Thyroid gland (tissue), 4 donors: ENCODE data around the gene MESP1. TPM values are rescaled to one million over a fixed set of nuclear protein-coding genes. Genes with fewer than 3 reads are reported as not detected.

Source experiments
- DNase-seq, 2 donors: peaks; one replicate each; pipeline ENCODE4 v3.0.0-alpha.2; 2019
- H3K27ac ChIP-seq, 3 donors: fragments of 200-600 bp; sonication (generic); 1 replicate in 2 of 3; 2 replicates in 1 of 3; pipeline ENCODE4 v1.5.1; 2016 to 2019; ENCODE audit warnings: mild to moderate bottlenecking in 1 of 3, moderate library complexity in 1 of 3
- H3K27me3 ChIP-seq: fragments of 200-600 bp; sonication (generic); one replicate; pipeline ENCODE4 v1.5.1; 2019
- H3K36me3 ChIP-seq, 2 donors: fragments of 200-600 bp; sonication (generic); one replicate each; pipeline ENCODE4 v1.5.1; 2016 to 2019
- H3K4me1 ChIP-seq, 2 donors: fragments of 200-600 bp; sonication (generic); one replicate each; pipeline ENCODE4 v1.5.1; 2017 to 2019
- H3K4me3 ChIP-seq, 3 donors: fragments of 200-600 bp; sonication (generic); replicated peaks in 1 of 3; 1 replicate in 2 of 3; 2 replicates in 1 of 3; pipeline ENCODE4 v1.5.1; 2016; ENCODE audit warnings: mild to moderate bottlenecking in 1 of 3
- H3K9me3 ChIP-seq: fragments of 200-600 bp; sonication (generic); one replicate; pipeline ENCODE4 v1.5.1; 2017
- CTCF ChIP-seq, 6 experiments: fragments of 200-600 bp in 3 of 6; fragments of 450-650 bp in 3 of 6; sonication (generic) in 3 of 6; IDR thresholded peaks; one replicate each; pipeline ENCODE4 v1.5.1; 2016 to 2019; ENCODE audit warnings: antibody characterized with exemption in 6 of 6, mild to moderate bottlenecking in 2 of 6, inconsistent platforms in 1 of 6, moderate library complexity in 1 of 6
- POLR2A ChIP-seq, 2 donors: fragments of 450-650 bp; IDR thresholded peaks; one replicate each; pipeline ENCODE4 v1.6.1; 2017; ENCODE audit warnings: antibody characterized with exemption in 2 of 2, mild to moderate bottlenecking in 2 of 2, moderate library complexity in 1 of 2
- WGBS, 2 donors: methylation state at CpG; one replicate each; pipeline ENCODE4 v1.1.5; 2017; 5-methylcytosine and 5-hydroxymethylcytosine counted together
- intact Hi-C: fragments of 100-400 bp; cut with DNase I; formaldehyde crosslinking; loops from one replicate; pipeline ENCODE4 v1.15.1; 2023
- total RNA-seq, 4 donors: library from RNA; depleted of rRNA; stranded (reverse); fragments of >200 nt; gene quantifications; one replicate each; pipeline ENCODE4 v1.2.3, GENCODE V29; 2016

Gene MESP1
- total RNA-seq, 4 donors from 2014 or later = 1.9 to 2.6 (median 2.1) TPM; not detected in 1

- WGBS, 2 donors = 34 to 35% methylated on average over 5 of the region's 8 CpGs
- Histone ChIP-seq H3K27me3 (no peaks in the 10 kb centered on the region), H3K4me3 (no peak overlapping the region), H3K36me3 (no peaks in the 10 kb centered on the region), H3K4me1 (peaks cover 0 to 13% of the 10 kb centered on the region in 2 donors), H3K27ac (peak overlapping the region in 2 of 3 donors; percentile 6 to 17), H3K9me3 (no peaks in the 10 kb centered on the region)
- intact Hi-C loops = loop anchor here (10.0 kb wide), 1 partner anchor 317 kb away; no protein-coding TSS in a partner anchor
- TF ChIP-seq POLR2A (IDR thresholded peaks at IDR 0.05) = no peak
- no peak for TF ChIP-seq CTCF (IDR thresholded peaks at IDR 0.05)
- peak; percentile 73 to 82 for DNase-seq
Measured at GRCh38 chr15:89767411-89767915, 16.4 kb upstream of the MESP1 start.

GRCh38 chr15:89766357-89767311, 15.6 kb upstream of the MESP1 start:
- Histone ChIP-seq H3K27ac (peak overlapping the region in 1 of 3 donors; percentile 6), H3K36me3 (no peaks in the 10 kb centered on the region), H3K27me3 (no peaks in the 10 kb centered on the region), H3K4me1 (peaks cover 0 to 13% of the 10 kb centered on the region in 2 donors), H3K9me3 (no peaks in the 10 kb centered on the region), H3K4me3 (no peak overlapping the region)
- TF ChIP-seq POLR2A (IDR thresholded peaks at IDR 0.05) = no peak
- no peak for TF ChIP-seq CTCF (IDR thresholded peaks at IDR 0.05)
- intact Hi-C loops = loop anchor here (10.0 kb wide), 1 partner anchor 318 kb away; no protein-coding TSS in a partner anchor
- DNase-seq = peak in 1 of 2 donors; percentile 30
- WGBS, 2 donors = 76 to 80% methylated on average over 8 to 12 of the region's 16 CpGs

GRCh38 chr15:89765694-89766093, 14.6 kb upstream of the MESP1 start:
- intact Hi-C loops = loop anchor here (10.0 kb wide), 1 partner anchor 319 kb away; no protein-coding TSS in a partner anchor
- H3K27ac ChIP-seq = no peak overlapping the region

GRCh38 chr15:89761929-89762328, 10.9 kb upstream of the MESP1 start:
- peaks cover 0 to under 1% of the 10 kb centered on the region in 2 donors for H3K4me1 ChIP-seq
- H3K4me3 ChIP-seq = no peak overlapping the region
- H3K36me3 ChIP-seq = no peaks in the 10 kb centered on the region
- no peaks in the 10 kb centered on the region for H3K9me3 ChIP-seq
- no peak overlapping the region for H3K27ac ChIP-seq
- intact Hi-C loops = loop anchor here (5.0 to 10.0 kb wide), 2 partner anchors 115 to 323 kb away; no protein-coding TSS in a partner anchor
- 83 to 87% methylated on average over 5 of the region's 5 CpGs for WGBS, 2 donors
- no peaks in the 10 kb centered on the region for H3K27me3 ChIP-seq
- DNase-seq = no peak
- no peak for TF ChIP-seq CTCF (IDR thresholded peaks at IDR 0.05)
- TF ChIP-seq POLR2A (IDR thresholded peaks at IDR 0.05) = no peak

More at GRCh38 chr15:89765694-89766093, 14.6 kb upstream of the MESP1 start:
- no peaks in the 10 kb centered on the region for H3K9me3 ChIP-seq
- no peak for TF ChIP-seq POLR2A (IDR thresholded peaks at IDR 0.05)
- no peak for TF ChIP-seq CTCF (IDR thresholded peaks at IDR 0.05)
- no peak for DNase-seq
- H3K4me3 ChIP-seq = no peak overlapping the region
- H3K27me3 ChIP-seq = no peaks in the 10 kb centered on the region
- 0 to 60% methylated on average over 1 of the region's 1 CpG for WGBS, 2 donors
- H3K4me1 ChIP-seq = peaks cover 0 to 13% of the 10 kb centered on the region in 2 donors
- H3K36me3 ChIP-seq = no peaks in the 10 kb centered on the region
